HepG2 (cell line): ENCODE data around the gene U2SURP. TPM values are rescaled to one million over a fixed set of nuclear protein-coding genes. Genes with fewer than 3 reads are reported as not detected.

ENCODE experiments used
- ATAC-seq: fragments of 200-7000 bp; cut with Tn5 transposase; 3 replicates; pipeline ENCODE4 v1.9.1; 2020; ENCODE audit warnings: mild to moderate bottlenecking, moderate library complexity
- BruUV-seq: library from RNA; stranded (reverse); fragments of 400-500 nt; replicated peaks from 2 replicates; lab custom pipeline; 2021; lab: Mats Ljungman, UMichigan
- CTCF ChIA-PET: fragments of 300-600 bp; formaldehyde crosslinking; extraction: SDS; loops from one replicate; lab custom pipeline; 2021; ENCODE audit warnings: low total read pairs, inconsistent platforms, low intra/inter-chr PET ratio; lab: Yijun Ruan, JAX
- POLR2A ChIA-PET: fragments of 350-600 bp; sonication (Branson Sonifier 250); formaldehyde crosslinking; loops from one replicate; lab custom pipeline; 2020; ENCODE audit warnings: antibody characterized with exemption, inconsistent platforms; lab: Yijun Ruan, JAX
- DNase-seq: peaks from one replicate; pipeline ENCODE4 v3.0.0-alpha.2; 2015; ENCODE audit warnings: low spot score
- FAIRE-seq: peaks from 3 replicates; lab custom pipeline; 2011; peaks lifted over from hg19 to GRCh38; lab: Jason Lieb, UNC
- H2AFZ ChIP-seq: one replicate; pipeline ENCODE4 v1.6.1; 2011; ENCODE audit warnings: low read length, inconsistent platforms
- H3K27ac ChIP-seq: fragments of 300-600 bp; 3 replicates; pipeline ENCODE4 v1.8.0; 2011; ENCODE audit warnings: mixed run types, mild to moderate bottlenecking, mixed read lengths, low read length, inconsistent platforms; ENCODE audit not compliant: insufficient read depth; ENCODE audit errors: extremely low read length
- H3K27me3 ChIP-seq, 2 experiments: fragments of 200-600 bp in 1 of 2; 2 replicates in 1 of 2; 3 replicates in 1 of 2; pipeline versions ENCODE4 v1.6.0 to v1.8.0; 2011; ENCODE audit warnings: low read length in 2 of 2, mild to moderate bottlenecking in 2 of 2, moderate library complexity in 2 of 2, inconsistent platforms in 1 of 2; ENCODE audit not compliant: insufficient read depth in 2 of 2, control insufficient read depth in 1 of 2
- H3K36me3 ChIP-seq, 2 experiments: fragments of 200-600 bp in 1 of 2; replicated peaks in 1 of 2; 2 replicates in 1 of 2; 3 replicates in 1 of 2; pipeline versions ENCODE4 v1.5.1 to v1.8.0; 2011; ENCODE audit warnings: low read length in 2 of 2, inconsistent platforms in 1 of 2; ENCODE audit not compliant: insufficient read depth in 2 of 2, control insufficient read depth in 1 of 2
- H3K4me1 ChIP-seq: 2 replicates; pipeline ENCODE4 v1.5.1; 2012; ENCODE audit warnings: low read length, inconsistent platforms; ENCODE audit not compliant: insufficient read depth
- H3K4me2 ChIP-seq: 2 replicates; pipeline ENCODE4 v1.6.0; 2011; ENCODE audit warnings: low read depth, low read length, inconsistent platforms
- H3K4me3 ChIP-seq, 3 experiments: fragments of 200-600 bp in 1 of 3; sonication (generic), shearing (Covaris generic) in 1 of 3; replicated peaks in 1 of 3; 2 replicates each; pipeline ENCODE4 v1.5.1; 2011 to 2016; ENCODE audit warnings: low read length in 3 of 3, inconsistent platforms in 2 of 3, low read depth in 2 of 3, mild to moderate bottlenecking in 2 of 3, control low read depth in 1 of 3, mixed read lengths in 1 of 3; ENCODE audit not compliant: insufficient read depth in 1 of 3
- H3K79me2 ChIP-seq: one replicate; pipeline ENCODE4 v1.6.1; 2011; ENCODE audit warnings: low read length, inconsistent platforms; ENCODE audit not compliant: insufficient read depth
- H3K9ac ChIP-seq: 2 replicates; pipeline ENCODE4 v1.6.0; 2011; ENCODE audit warnings: mild to moderate bottlenecking, low read depth, low read length, inconsistent platforms; ENCODE audit not compliant: insufficient read depth
- H3K9me3 ChIP-seq: 2 replicates; pipeline ENCODE4 v1.5.1; 2012; ENCODE audit warnings: mild to moderate bottlenecking, low read length
- H4K20me1 ChIP-seq: 2 replicates; pipeline ENCODE4 v1.6.0; 2011; ENCODE audit warnings: inconsistent platforms, mild to moderate bottlenecking, low read length, moderate library complexity; ENCODE audit not compliant: insufficient read depth
- GFI1 ChIP-seq: sonication (generic); formaldehyde crosslinking; IDR thresholded peaks from 2 replicates; pipeline ENCODE4 v1.5.0; 2020; ENCODE audit warnings: missing genetic modification reagents, mild to moderate bottlenecking, borderline replicate concordance
- HNRNPK ChIP-seq: fragments of 200-400 bp; formaldehyde crosslinking; IDR thresholded peaks from 2 replicates; pipeline ENCODE4 v1.6.1; 2018; ENCODE audit warnings: low read length, low read depth, moderate library complexity, mild to moderate bottlenecking; ENCODE audit not compliant: poor library complexity, severe bottlenecking
- MAFF ChIP-seq: IDR thresholded peaks from 2 replicates; pipeline ENCODE4 v1.6.1; 2011; ENCODE audit warnings: low read depth, low read length, improper control_type of control experiment
- MAFK ChIP-seq, 2 experiments: IDR thresholded peaks in 1 of 2; conservative IDR thresholded peaks in 1 of 2; 2 replicates each; pipeline ENCODE4 v1.6.1; 2011; ENCODE audit warnings: improper control_type of control experiment in 2 of 2, low read length in 2 of 2
- MLLT10 ChIP-seq: sonication (generic); formaldehyde crosslinking; IDR thresholded peaks from 2 replicates; pipeline ENCODE4 v1.4.0; 2020; ENCODE audit warnings: missing genetic modification reagents
- NFYC ChIP-seq: IDR thresholded peaks from 2 replicates; pipeline ENCODE4 v1.6.1; 2016; ENCODE audit warnings: missing genetic modification reagents, missing compliant biosample characterization
- RFX1 ChIP-seq: fragments of 450-650 bp; IDR thresholded peaks from 2 replicates; pipeline ENCODE4 v1.6.1; 2017
- SATB2 ChIP-seq: sonication (generic); formaldehyde crosslinking; IDR thresholded peaks from 2 replicates; pipeline ENCODE4 v1.5.0; 2020; ENCODE audit warnings: missing genetic modification reagents
- SCMH1 ChIP-seq: sonication (generic); formaldehyde crosslinking; IDR thresholded peaks from 2 replicates; pipeline ENCODE4 v1.9.0; 2021; ENCODE audit warnings: missing genetic modification reagents, mild to moderate bottlenecking, borderline replicate concordance
- SOX6 ChIP-seq, 2 experiments: fragments of 450-650 bp in 1 of 2; sonication (generic) in 1 of 2; formaldehyde crosslinking in 1 of 2; IDR thresholded peaks; 2 replicates each; pipeline versions ENCODE4 v1.4.0 to v1.6.1; 2017 to 2020; ENCODE audit warnings: antibody characterized with exemption in 1 of 2, mild to moderate bottlenecking in 1 of 2, missing genetic modification reagents in 1 of 2
- TBP ChIP-seq: sonication (generic); formaldehyde crosslinking; IDR thresholded peaks from 2 replicates; pipeline ENCODE4 v1.5.0; 2020; ENCODE audit warnings: missing genetic modification reagents
- TCF7 ChIP-seq: sonication (generic); IDR thresholded peaks from 2 replicates; pipeline ENCODE4 v1.6.1; 2016; ENCODE audit warnings: antibody characterized with exemption, low read depth
- ZFP41 ChIP-seq: sonication (generic); formaldehyde crosslinking; IDR thresholded peaks from 2 replicates; pipeline ENCODE4 v1.4.0; 2020; ENCODE audit warnings: mild to moderate bottlenecking, missing genetic modification reagents, borderline replicate concordance
- ZMAT3 ChIP-seq: sonication (generic); formaldehyde crosslinking; conservative IDR thresholded peaks from 2 replicates; pipeline ENCODE4 v1.7.0; 2021; ENCODE audit warnings: missing genetic modification reagents
- ZNF12 ChIP-seq: sonication (generic); formaldehyde crosslinking; IDR thresholded peaks from 2 replicates; pipeline ENCODE4 v1.5.0; 2020; ENCODE audit warnings: missing genetic modification reagents
- ZNF180 ChIP-seq: sonication (generic); formaldehyde crosslinking; IDR thresholded peaks from 2 replicates; pipeline ENCODE4 v1.4.0; 2020; ENCODE audit warnings: low read depth, missing genetic modification reagents, borderline replicate concordance
- ZNF350 ChIP-seq: sonication (generic); formaldehyde crosslinking; IDR thresholded peaks from 2 replicates; pipeline ENCODE4 v1.4.0; 2020; ENCODE audit warnings: mild to moderate bottlenecking, low read depth, missing genetic modification reagents, borderline replicate concordance
- ZNF414 ChIP-seq: sonication (generic); formaldehyde crosslinking; IDR thresholded peaks from 2 replicates; pipeline ENCODE4 v1.5.0; 2020; ENCODE audit warnings: missing genetic modification reagents
- ZNF605 ChIP-seq: sonication (generic); formaldehyde crosslinking; IDR thresholded peaks from 2 replicates; pipeline ENCODE4 v1.8.0; 2022; ENCODE audit warnings: mild to moderate bottlenecking, missing genetic modification reagents
- WGBS: methylation state at CpG from one replicate; pipeline ENCODE4 v1.1.6; 2017; ENCODE audit warnings: low lambda C conversion rate; 5-methylcytosine and 5-hydroxymethylcytosine counted together
- in situ Hi-C: cut with HindIII; loops from 2 replicates; pipeline ENCODE4 v1.10.0; 2017; ENCODE audit warnings: low pct_unique_long_range_greater_than_20kb; ENCODE audit not compliant: extremely low pct_ligation_motif_present
- intact Hi-C: fragments of 100-400 bp; cut with micrococcal nuclease; formaldehyde crosslinking; loops from one replicate; pipeline ENCODE4 v1.10.0; 2022; ENCODE audit not compliant: unreplicated experiment
- polyA plus RNA-seq, 8 experiments: library from polyadenylated mRNA; depleted of rRNA in 3 of 8; stranded (reverse) in 7 of 8; unstranded in 1 of 8; fragments of >200 nt; fragmentation: Illumina TruSeq in 4 of 8; extraction: Trizol in 4 of 8; gene quantifications; 2 replicates each; pipeline versions ENCODE4 v1.2.1 to v1.2.3, GENCODE V29; 2011 to 2016; ENCODE audit warnings: low read depth in 4 of 8, missing spikeins in 1 of 8, mixed read lengths in 1 of 8; ENCODE audit not compliant: insufficient read depth in 1 of 8
- total RNA-seq, 5 experiments: library from RNA; depleted of rRNA; stranded (reverse); fragments of >200 nt; fragmentation: Illumina TruSeq; extraction: Trizol; gene quantifications; 2 replicates each; pipeline ENCODE4 v1.2.3, GENCODE V29; 2016; ENCODE audit warnings: low read depth in 1 of 5

U2SURP gene
- total and polyA plus RNA-seq, 2 of the 13 experiments (the other 11 are each of a cell fraction or from before 2014, with no cell fraction given): 55.9 to 173 TPM

- TF ChIP-seq MLLT10 (CRISPR knock-in tag): no peak
- TF ChIP-seq NFYC (CRISPR knock-in tag): no peak
- TF ChIP-seq ZNF414 (CRISPR knock-in tag): no peak
- no peak for TF ChIP-seq SOX6 (IDR thresholded peaks at IDR 0.05)
- peak; percentile 28; the same call in 1 of the 2 replicates for TF ChIP-seq SOX6 (CRISPR knock-in tag; IDR thresholded peaks at IDR 0.05)
- no peak for TF ChIP-seq ZNF180 (CRISPR knock-in tag)
- TF ChIP-seq ZMAT3 (CRISPR knock-in tag): no peak
- TF ChIP-seq ZNF605: no peak
- no peak for TF ChIP-seq ZNF350
- no peak for TF ChIP-seq TBP (CRISPR knock-in tag)
- peak; percentile 6; the same call in 1 of the 2 replicates for TF ChIP-seq TCF7
- peak; percentile 62 for TF ChIP-seq HNRNPK
- TF ChIP-seq ZFP41 (CRISPR knock-in tag): no peak
These were observed 19.2 kb upstream of the U2SURP start (continued) for GRCh38 chr3:142982038-142982773.

GRCh38 chr3:142983318-142983717 is 18.1 kb upstream of the U2SURP start:
- TF ChIP-seq GFI1 (CRISPR knock-in tag) (no peak), RFX1 (no peak), MAFK (conservative IDR thresholded peaks at IDR 0.05 in 1 of 2, IDR thresholded peaks at IDR 0.05 in 1 of 2; ENCODE audit: low read length in 2 of 2) (peak; percentile 35 to 66; a peak in 3 of 4 replicates), ZNF12 (no peak), MAFF (0 out of 2 replicates have a peak, but pooled peaks have one; percentile 28), SATB2 (CRISPR knock-in tag) (no peak), SCMH1 (CRISPR knock-in tag) (no peak)
- H3K27me3 ChIP-seq: no peaks in the 10 kb centered on the region
- ChIA-PET CTCF (no interaction called here), POLR2A (interaction anchor here (1.9 to 2.3 kb wide), 2 partner anchors 18 to 42 kb away, joined by 6 read pairs; partner anchors contain the start of gene U2SURP)
- in situ Hi-C loops (loop anchor here (5.0 kb wide), 1 partner anchor 56 kb away; no protein-coding TSS in a partner anchor), intact Hi-C loops (no loop called here)
- H3K27ac ChIP-seq: no peak overlapping the region
- no TSS peak for BruUV-seq
- DNase-seq (no peak), FAIRE-seq (no peak), ATAC-seq (peak; percentile 25)
- 58% methylated on average over 2 of the region's 2 CpGs for WGBS
- H3K9me3 ChIP-seq: no peaks in the 10 kb centered on the region
- no peak overlapping the region for H3K4me2 ChIP-seq
- H2AFZ ChIP-seq: no peak overlapping the region
- no peaks in the 10 kb centered on the region for H3K36me3 ChIP-seq
- no peaks in the 10 kb centered on the region for H3K79me2 ChIP-seq
- no peak overlapping the region for H3K4me3 ChIP-seq
- no peaks in the 10 kb centered on the region for H4K20me1 ChIP-seq
- H3K9ac ChIP-seq: no peak overlapping the region
- peaks cover 50% of the 10 kb centered on the region for H3K4me1 ChIP-seq
